GM12864 (cell line): ENCODE measurements around the gene ZNF792.
"Not testable (repeated sequence)": the region's sequence is repeated elsewhere in the genome, so short reads cannot be mapped to it uniquely, and the experiment has no call there.

ENCODE experiments used
- DNase-seq: peaks from one replicate; pipeline ENCODE4 v3.0.0-alpha.2; 2011; ENCODE audit warnings: low read depth
- H3K4me3 ChIP-seq: 2 replicates; pipeline ENCODE4 v1.5.1; 2011; ENCODE audit warnings: mild to moderate bottlenecking, low read depth, low read length, control low read depth
- TF ChIP-seq, protein P1 (sequence below): IDR thresholded peaks from 2 replicates; pipeline ENCODE4 v1.5.1; 2011; ENCODE audit warnings: low read depth, mild to moderate bottlenecking, moderate library complexity, low read length, control low read depth, inconsistent platforms; ENCODE audit errors: missing control alignments

ZNF792 gene

DNA sequence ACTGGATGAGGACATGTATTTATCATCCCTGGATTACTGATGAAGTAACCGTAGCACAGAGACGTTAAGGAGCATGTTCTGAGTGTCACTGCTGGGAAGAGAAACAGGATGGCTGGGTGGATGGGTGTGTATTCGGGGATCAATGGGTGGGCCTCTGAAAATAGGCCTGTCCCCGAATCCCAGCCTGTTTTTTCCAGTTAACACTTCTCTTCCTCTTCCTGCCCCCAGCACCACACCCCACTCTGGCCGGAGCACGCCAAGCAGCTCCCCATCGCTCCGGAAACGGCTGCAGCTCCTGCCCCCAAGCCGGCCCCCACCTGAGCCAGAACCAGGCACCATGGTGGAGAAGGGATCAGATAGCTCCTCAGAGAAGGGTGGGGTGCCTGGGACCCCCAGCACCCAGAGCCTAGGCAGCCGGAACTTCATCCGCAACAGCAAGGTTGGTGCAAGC is 44.9 kb upstream of the ZNF792 start:
- TF ChIP-seq, protein P1, sequence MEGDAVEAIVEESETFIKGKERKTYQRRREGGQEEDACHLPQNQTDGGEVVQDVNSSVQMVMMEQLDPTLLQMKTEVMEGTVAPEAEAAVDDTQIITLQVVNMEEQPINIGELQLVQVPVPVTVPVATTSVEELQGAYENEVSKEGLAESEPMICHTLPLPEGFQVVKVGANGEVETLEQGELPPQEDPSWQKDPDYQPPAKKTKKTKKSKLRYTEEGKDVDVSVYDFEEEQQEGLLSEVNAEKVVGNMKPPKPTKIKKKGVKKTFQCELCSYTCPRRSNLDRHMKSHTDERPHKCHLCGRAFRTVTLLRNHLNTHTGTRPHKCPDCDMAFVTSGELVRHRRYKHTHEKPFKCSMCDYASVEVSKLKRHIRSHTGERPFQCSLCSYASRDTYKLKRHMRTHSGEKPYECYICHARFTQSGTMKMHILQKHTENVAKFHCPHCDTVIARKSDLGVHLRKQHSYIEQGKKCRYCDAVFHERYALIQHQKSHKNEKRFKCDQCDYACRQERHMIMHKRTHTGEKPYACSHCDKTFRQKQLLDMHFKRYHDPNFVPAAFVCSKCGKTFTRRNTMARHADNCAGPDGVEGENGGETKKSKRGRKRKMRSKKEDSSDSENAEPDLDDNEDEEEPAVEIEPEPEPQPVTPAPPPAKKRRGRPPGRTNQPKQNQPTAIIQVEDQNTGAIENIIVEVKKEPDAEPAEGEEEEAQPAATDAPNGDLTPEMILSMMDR = no peak
- no peak for DNase-seq
- no peak overlapping the region for H3K4me3 ChIP-seq

DNA sequence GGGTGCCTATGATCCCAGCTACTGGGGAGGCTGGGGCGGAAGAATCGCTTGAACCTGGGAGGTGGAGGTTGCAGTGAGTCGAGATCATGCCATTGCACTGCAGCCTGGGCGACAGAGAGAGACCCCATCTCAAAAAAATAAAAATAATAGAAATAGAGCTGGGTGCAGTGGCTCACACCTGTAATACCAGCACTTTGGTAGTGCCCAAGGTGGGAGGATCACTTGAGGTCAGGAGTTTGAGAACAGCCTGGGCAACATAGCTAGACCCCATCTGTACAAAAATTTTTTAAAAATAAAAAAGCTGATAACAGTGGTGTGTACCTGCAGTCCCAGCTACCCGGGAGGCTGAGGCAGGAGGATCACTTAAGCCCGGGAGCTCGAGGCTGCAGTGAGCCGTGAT is 43.4 kb upstream of the ZNF792 start:
- H3K4me3 ChIP-seq, DNase-seq: not testable (repeated sequence)

DNA sequence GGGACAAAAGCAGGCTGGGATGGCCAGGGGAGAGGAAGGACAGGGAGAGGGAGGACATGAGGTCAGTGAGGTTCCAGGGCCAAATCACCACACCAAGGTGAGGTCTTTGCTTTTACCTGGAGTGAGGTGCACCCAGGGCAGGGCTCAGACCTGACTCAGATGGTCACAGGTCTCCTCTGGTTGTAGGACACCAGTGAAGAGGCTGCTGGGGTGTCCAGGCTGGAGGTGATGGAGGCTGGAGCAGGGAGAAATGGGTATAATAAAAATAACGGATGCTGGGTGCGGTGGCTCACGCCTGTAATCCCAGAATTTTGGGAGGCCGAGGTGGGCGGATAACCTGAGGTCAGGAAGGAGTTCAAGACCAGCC is 43.0 kb upstream of the ZNF792 start:
- no peak for DNase-seq
- no peak overlapping the region for H3K4me3 ChIP-seq
- TF ChIP-seq, protein P1 = no peak

DNA sequence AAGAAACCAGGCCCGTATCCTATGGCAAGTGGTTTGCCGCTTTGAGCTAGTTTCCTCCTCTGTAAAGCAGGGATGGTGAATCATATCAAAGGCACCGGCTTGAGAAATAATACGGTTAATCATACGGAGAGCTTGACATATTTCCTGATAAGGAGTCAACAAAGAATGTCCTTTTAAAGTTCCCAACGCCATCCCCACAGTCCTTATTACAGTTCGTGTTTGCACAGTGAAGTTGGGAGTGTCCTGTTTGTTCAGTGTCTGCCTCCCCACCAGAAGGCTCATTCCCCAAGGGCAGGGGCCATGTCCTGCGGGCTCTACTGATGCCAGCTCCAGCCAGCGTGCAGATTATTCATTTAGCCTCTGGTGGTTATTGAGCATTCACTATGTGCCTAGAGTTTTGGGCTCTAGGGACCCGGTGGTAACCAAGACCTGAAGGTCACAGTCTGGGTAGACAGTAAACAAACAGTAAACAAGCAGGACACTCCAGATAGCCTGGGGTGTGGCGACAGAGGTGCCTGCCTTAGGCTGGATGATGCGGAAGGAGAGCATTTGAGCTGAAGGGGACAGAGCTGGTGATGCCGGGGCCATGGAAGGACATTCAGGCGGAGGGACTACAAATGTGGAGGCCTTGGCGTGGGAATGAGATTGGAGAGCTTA is 42.4 kb upstream of the ZNF792 start:
- TF ChIP-seq, protein P1 = no peak
- DNase-seq = no peak
- H3K4me3 ChIP-seq = no peak overlapping the region

DNA sequence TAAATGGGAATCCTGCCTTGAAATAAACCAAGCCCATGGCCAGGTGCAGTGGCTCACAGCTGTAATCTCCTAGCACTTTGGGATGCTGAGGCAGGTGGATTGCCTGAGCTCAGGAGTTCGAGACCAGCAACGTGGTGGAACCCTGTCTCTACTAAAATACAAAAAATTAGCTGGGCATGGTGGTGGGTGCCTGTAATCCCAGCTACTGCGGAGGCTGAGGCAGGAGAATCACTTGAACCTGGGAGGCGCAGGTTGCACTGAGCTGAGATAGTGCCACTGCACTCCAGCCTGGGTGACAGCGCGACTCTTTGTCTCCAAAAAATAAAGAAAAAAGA is 41.9 kb upstream of the ZNF792 start:
- H3K4me3 ChIP-seq, DNase-seq: not testable (repeated sequence)

DNA sequence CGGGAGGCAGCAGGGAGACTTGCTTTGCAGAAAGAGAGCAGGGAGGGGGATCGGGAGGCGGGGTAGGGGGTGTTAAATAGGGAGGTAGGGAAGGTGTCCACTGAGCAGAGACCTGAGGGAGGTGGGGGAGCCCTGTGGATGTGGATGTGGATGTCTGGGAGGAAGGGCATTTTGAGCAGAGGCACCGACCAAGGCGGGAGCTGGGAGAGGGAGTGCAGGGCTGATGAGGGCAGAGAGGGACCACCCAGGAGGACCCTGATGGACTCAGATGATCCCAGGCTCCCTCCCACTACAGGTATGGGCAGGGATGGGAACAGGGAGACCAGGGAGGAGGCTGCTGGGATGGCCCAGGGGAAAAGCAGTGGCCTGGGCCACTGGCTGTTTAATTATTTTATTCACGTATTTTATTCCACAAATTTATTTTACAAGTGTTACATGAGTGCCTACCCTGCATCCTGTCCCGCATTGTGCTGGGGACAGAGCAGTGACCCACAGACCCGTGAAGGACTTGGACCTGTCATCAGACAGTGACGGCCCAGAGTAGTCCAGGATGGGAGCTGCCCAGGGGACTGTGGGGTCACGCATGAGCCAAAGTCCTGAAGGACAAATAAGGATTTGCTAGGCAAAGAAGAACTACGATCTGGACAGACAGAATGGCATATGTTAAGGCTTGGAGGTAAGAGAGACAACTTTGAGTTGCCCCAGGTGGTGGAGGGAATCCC is 41.4 kb upstream of the ZNF792 start:
- no peak for DNase-seq
- H3K4me3 ChIP-seq = no peak overlapping the region
- TF ChIP-seq, protein P1 = no peak

DNA sequence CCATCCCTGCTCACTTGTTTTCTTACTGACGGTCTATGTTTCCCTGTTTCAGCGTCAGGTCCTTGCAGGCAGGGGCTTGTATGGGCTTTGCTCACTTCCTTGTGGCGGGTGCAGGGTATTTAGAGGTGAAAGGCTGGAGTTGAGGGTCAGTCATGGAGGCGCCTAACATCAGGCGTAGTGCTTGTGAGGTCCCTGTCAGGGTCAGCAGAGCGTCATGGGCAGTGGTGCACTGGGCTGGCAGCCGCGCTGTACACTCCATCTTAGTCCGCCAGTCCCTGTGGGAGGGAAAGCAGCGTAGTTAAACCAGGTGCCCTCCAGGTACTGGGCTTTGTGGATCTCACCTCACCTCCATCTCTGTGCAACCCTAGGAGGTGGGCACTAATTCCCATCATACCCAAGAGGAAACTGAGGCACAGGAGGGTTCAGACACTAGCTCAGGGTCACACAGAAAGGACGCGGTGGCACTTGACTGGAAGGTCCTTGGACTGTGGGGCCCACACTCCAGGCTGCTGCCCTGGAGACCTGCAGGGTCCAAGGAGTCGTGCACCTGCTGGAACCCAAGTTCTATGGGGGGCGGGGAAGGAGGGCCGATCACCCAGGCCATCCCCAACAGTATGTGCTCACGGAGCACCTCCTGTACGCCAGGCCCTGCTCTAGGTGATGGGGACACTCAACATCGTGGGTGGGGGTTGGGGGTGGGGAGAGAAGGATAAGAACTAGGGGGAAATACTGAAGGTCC is 40.7 kb upstream of the ZNF792 start:
- DNase-seq = no peak
- H3K4me3 ChIP-seq = no peak overlapping the region
- TF ChIP-seq, protein P1 = no peak
